Measurements from ENCODE around the gene ABHD16A.

The ABHD16A gene

DNA sequence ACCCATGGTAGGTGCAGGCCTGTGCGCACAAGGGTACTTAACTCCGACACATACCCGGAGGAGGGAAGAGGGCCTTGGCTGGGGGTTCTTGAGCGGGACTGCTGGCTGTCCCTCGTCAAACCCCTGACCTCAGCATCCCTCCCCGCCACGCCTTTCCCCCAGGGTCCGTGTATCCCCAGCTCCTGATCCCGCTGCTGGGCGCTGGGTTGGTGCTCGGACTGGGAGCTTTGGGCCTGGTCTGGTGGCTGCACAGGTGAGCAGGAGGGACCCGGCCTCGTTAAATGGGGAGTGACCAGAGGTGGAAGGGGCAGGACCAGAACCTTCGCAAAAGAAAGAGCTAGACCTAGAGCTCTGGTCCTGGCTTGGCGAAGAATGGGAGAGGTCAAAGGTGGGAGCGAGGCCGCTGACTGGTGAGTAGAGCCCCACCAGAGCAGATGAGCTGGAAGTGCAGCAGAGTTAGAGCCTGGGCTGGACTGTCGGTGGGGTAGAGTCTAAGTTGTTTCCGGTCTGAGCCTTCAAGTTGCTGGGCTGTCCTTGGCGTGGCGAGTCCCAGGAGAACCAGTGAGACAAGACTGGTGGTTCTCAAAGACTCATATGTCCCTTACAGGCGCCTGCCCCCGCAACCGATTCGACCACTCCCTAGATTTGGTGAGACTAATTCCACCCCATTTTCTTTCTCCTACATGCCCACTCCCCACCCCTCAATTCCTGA is 21.0 kb upstream of the ABHD16A start:
- no peak for DNase-seq (ENCODE audit: extremely low spot score)
- no peak for TF ChIP-seq SP1 (IDR thresholded peaks at IDR 0.05)
- no peak for TF ChIP-seq BHLHE40 (IDR thresholded peaks at IDR 0.05; ENCODE audit: borderline replicate concordance)
- TF ChIP-seq FOXK2 (IDR thresholded peaks at IDR 0.05), result no peak
- TF ChIP-seq NFRKB (IDR thresholded peaks at IDR 0.05), result no peak
- TF ChIP-seq LEF1 (IDR thresholded peaks at IDR 0.05; ENCODE audit: borderline replicate concordance), result no peak
- TF ChIP-seq, protein P1, sequence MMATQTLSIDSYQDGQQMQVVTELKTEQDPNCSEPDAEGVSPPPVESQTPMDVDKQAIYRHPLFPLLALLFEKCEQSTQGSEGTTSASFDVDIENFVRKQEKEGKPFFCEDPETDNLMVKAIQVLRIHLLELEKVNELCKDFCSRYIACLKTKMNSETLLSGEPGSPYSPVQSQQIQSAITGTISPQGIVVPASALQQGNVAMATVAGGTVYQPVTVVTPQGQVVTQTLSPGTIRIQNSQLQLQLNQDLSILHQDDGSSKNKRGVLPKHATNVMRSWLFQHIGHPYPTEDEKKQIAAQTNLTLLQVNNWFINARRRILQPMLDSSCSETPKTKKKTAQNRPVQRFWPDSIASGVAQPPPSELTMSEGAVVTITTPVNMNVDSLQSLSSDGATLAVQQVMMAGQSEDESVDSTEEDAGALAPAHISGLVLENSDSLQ (IDR thresholded peaks at IDR 0.05), result no peak
- no peak for TF ChIP-seq FOXM1 (IDR thresholded peaks at IDR 0.05; ENCODE audit: borderline replicate concordance)
- TF ChIP-seq TARDBP (IDR thresholded peaks at IDR 0.05), result no peak
- TF ChIP-seq ZNF384 (IDR thresholded peaks at IDR 0.05), result no peak
- no peak for TF ChIP-seq ELF4 (IDR thresholded peaks at IDR 0.05)
- TF ChIP-seq SUZ12 (IDR thresholded peaks at IDR 0.05), result no peak
- TF ChIP-seq L3MBTL2 (conservative IDR thresholded peaks at IDR 0.05), result no peak
- TF ChIP-seq ARNT (IDR thresholded peaks at IDR 0.05), result no peak
- TF ChIP-seq HDGF (IDR thresholded peaks at IDR 0.05; ENCODE audit: borderline replicate concordance), result no peak
- TF ChIP-seq FOXA1 (IDR thresholded peaks at IDR 0.05), result no peak
- no peak for TF ChIP-seq CTBP1 (IDR thresholded peaks at IDR 0.05; ENCODE audit: borderline replicate concordance)
- ChIA-PET CTCF (interaction anchor here (0.5 kb wide), 1 partner anchor 183 kb away, joined by 3 read pairs; no protein-coding TSS in a partner anchor), POLR2A (interaction anchor here (0.7 to 1.5 kb wide), 5 partner anchors 9 to 113 kb away, joined by 3 to 6 read pairs (median 5); partner anchors contain the start of genes ABHD16A and LY6G6D)

DNA sequence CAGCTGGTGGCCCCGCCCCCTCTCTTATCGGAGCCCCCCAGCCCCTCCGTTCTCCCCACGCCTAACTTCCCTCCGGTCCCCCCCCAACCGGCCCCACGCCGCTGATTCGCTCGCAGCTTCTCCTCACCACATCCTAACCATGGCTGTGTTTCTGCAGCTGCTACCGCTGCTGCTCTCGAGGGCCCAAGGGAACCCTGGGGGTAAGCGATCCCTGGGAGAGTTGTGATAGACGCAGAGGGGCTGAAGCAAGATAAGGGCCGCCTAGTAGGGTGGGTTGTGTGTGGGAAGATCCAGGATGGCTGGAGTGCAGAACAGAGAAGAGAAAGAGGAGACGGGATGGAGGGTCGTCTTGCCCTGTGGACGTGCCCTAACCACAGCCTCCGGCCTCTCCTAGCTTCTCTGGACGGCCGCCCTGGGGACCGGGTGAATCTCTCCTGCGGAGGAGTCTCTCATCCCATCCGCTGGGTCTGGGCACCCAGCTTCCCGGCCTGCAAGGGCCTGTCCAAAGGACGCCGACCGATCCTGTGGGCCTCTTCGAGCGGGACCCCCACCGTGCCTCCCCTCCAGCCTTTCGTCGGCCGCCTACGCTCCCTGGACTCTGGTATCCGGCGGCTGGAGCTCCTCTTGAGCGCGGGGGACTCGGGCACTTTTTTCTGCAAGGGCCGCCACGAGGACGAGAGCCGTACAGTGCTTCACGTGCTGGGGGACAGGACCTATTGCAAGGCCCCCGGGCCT is 20.3 kb upstream of the ABHD16A start, which contains the start of gene MPIG6B:
MPIG6B (plus strand) TSS at position 129 of the 735 bp plus-strand sequence; CDS start at position 140, 11 bp downstream.
- no peak for TF ChIP-seq ELF4 (IDR thresholded peaks at IDR 0.05)
- POLR2A ChIA-PET, result interaction anchor here (0.7 to 1.1 kb wide), 2 partner anchors 8 to 10 kb away, joined by 3 read pairs; partner anchors contain the start of gene LY6G6D
- DNase-seq (ENCODE audit: extremely low spot score), result no peak
- CTCF ChIA-PET, result no interaction called here

DNA sequence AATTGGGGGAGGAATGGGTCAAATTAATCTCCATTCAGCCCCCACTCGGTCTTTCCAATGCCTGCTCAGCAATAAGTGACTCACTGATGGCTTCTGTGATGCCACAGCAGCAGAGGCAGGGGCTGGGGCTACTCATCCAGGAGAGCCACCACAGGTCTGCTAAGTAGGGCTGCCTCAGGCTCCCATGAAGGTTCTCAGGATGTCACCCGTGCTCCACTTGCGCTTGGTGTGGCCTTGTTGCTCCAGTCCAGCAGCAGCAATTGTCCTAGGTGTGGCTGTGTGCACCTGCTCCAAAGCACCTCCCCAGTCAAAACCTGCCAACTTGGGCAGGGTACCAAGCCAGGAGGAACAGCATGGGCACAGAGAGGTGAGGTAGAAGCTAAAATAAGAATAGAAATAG is 19.0 kb upstream of the ABHD16A start:
- DNase-seq (ENCODE audit: extremely low spot score), result no peak
- ChIA-PET CTCF (no interaction called here), POLR2A (interaction anchor here (1.2 kb wide), 1 partner anchor 7 kb away, joined by 3 read pairs; no protein-coding TSS in a partner anchor)
- TF ChIP-seq L3MBTL2 (conservative IDR thresholded peaks at IDR 0.05), result no peak
- TF ChIP-seq, protein P1 (IDR thresholded peaks at IDR 0.05), result no peak
- no peak for TF ChIP-seq BHLHE40 (IDR thresholded peaks at IDR 0.05; ENCODE audit: borderline replicate concordance)
- no peak for TF ChIP-seq FOXM1 (IDR thresholded peaks at IDR 0.05; ENCODE audit: borderline replicate concordance)
- no peak for TF ChIP-seq SP1 (IDR thresholded peaks at IDR 0.05)
- no peak for TF ChIP-seq CTBP1 (IDR thresholded peaks at IDR 0.05; ENCODE audit: borderline replicate concordance)
- TF ChIP-seq FOXA1 (IDR thresholded peaks at IDR 0.05), result no peak
- no peak for TF ChIP-seq ZNF384 (IDR thresholded peaks at IDR 0.05)
- TF ChIP-seq LEF1 (IDR thresholded peaks at IDR 0.05; ENCODE audit: borderline replicate concordance), result no peak
- no peak for TF ChIP-seq NFRKB (IDR thresholded peaks at IDR 0.05)
- TF ChIP-seq ARNT (IDR thresholded peaks at IDR 0.05), result no peak
- TF ChIP-seq FOXK2 (IDR thresholded peaks at IDR 0.05), result no peak
- TF ChIP-seq SUZ12 (IDR thresholded peaks at IDR 0.05), result no peak
- TF ChIP-seq HDGF (IDR thresholded peaks at IDR 0.05; ENCODE audit: borderline replicate concordance), result no peak
- no peak for TF ChIP-seq ELF4 (IDR thresholded peaks at IDR 0.05)
- no peak for TF ChIP-seq TARDBP (IDR thresholded peaks at IDR 0.05)

DNA sequence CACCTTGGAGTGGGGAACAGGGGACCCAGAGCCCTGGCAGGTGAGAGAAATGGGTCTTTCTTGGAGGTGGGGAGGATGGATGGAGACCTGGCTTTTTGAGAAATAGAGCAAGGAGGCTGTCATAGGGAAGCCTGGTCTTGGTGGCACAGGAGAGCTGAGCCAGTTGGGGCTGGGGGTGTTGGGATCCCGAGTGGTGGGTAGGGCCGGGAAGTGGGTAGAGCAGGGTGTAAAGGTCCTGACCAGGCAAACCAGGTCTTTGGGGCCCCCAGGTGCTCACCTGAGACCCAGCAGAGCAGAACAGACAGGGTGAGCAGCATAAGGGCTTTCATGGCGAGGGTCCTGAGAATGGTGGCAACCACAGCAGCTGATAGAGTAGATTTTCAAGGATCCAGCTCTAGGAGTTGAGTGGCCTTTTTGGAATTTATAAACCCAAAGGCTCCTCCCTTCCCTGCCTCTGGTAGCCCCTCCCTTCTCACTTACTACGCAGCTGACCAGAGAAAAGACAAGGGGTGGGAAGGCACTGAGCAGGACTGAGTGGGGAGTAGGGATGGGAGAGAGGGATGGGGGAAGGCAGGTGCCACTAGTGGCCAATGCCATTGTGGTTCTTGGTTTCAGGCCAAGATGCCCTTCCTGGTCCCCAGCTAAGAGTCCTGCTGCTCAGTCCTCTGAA is 18.4 kb upstream of the ABHD16A start, which contains the start of gene LY6G6C:
LY6G6C (minus strand) TSS at position 396 of the 670 bp plus-strand sequence; CDS start at position 329, 67 bp downstream.
- no peak for DNase-seq (ENCODE audit: extremely low spot score)
- ChIA-PET POLR2A (interaction anchor here (0.7 to 1.2 kb wide), 2 partner anchors 8 to 25 kb away, joined by 3 read pairs; no protein-coding TSS in a partner anchor), CTCF (no interaction called here)
- no peak for TF ChIP-seq NFRKB (IDR thresholded peaks at IDR 0.05)
- TF ChIP-seq L3MBTL2 (conservative IDR thresholded peaks at IDR 0.05), result no peak
- no peak for TF ChIP-seq FOXA1 (IDR thresholded peaks at IDR 0.05)
- TF ChIP-seq BHLHE40 (IDR thresholded peaks at IDR 0.05; ENCODE audit: borderline replicate concordance), result no peak
- no peak for TF ChIP-seq ARNT (IDR thresholded peaks at IDR 0.05)
- no peak for TF ChIP-seq ELF4 (IDR thresholded peaks at IDR 0.05)
- no peak for TF ChIP-seq LEF1 (IDR thresholded peaks at IDR 0.05; ENCODE audit: borderline replicate concordance)
- no peak for TF ChIP-seq ZNF384 (IDR thresholded peaks at IDR 0.05)
- TF ChIP-seq, protein P1 (IDR thresholded peaks at IDR 0.05), result no peak
- no peak for TF ChIP-seq HDGF (IDR thresholded peaks at IDR 0.05; ENCODE audit: borderline replicate concordance)
- TF ChIP-seq FOXM1 (IDR thresholded peaks at IDR 0.05; ENCODE audit: borderline replicate concordance), result no peak
- no peak for TF ChIP-seq TARDBP (IDR thresholded peaks at IDR 0.05)
- TF ChIP-seq CTBP1 (IDR thresholded peaks at IDR 0.05; ENCODE audit: borderline replicate concordance), result no peak
- no peak for TF ChIP-seq FOXK2 (IDR thresholded peaks at IDR 0.05)
- TF ChIP-seq SP1 (IDR thresholded peaks at IDR 0.05), result no peak

DNA sequence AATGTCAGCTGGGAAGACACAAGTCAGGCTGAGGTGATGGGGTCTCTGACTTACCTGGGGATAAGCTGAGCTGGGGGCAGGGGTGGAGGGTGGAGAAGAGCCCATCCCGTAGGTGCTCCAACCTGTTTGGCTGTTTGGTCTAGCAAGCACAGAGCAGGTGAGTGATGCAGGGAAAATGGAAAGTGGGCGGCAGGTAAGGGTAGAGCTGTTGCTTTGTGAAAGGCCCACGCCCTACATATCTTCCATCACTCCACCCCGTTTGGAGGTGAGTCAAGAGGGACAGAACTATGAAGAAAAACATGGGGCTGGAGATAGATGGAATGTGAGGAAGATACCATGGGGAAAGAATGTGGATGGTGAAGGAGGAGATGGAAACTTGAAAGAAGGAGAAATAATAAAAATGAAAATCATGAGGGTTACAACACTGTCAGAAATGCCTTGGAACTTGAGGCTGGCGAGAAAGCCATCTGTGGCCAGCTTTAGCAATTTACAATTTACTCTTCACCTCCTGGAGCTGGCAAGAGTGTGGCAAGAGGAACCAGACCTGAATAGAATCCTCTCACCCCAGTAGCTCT is 17.2 kb upstream of the ABHD16A start:
- ChIA-PET POLR2A (interaction anchor here (1.0 kb wide), 1 partner anchor 9 kb away, joined by 3 read pairs; no protein-coding TSS in a partner anchor), CTCF (no interaction called here)
- no peak for DNase-seq (ENCODE audit: extremely low spot score)

More for the DNA sequence above, 17.2 kb upstream of the ABHD16A start:
- TF ChIP-seq BHLHE40 (IDR thresholded peaks at IDR 0.05; ENCODE audit: borderline replicate concordance) (no peak), CTBP1 (IDR thresholded peaks at IDR 0.05; ENCODE audit: borderline replicate concordance) (no peak), HDGF (IDR thresholded peaks at IDR 0.05; ENCODE audit: borderline replicate concordance) (no peak), FOXA1 (IDR thresholded peaks at IDR 0.05) (no peak), SUZ12 (IDR thresholded peaks at IDR 0.05) (no peak), L3MBTL2 (conservative IDR thresholded peaks at IDR 0.05) (no peak), ZNF384 (IDR thresholded peaks at IDR 0.05) (no peak)

All from HEK293T (cell line).